SHP77 treated with DMSO at 0.1 percent for 48 hours (cell line): Measurements from ENCODE around the gene DHRS1.

Experiments used
- DNase-seq: peaks from one replicate; lab custom pipeline; 2025; lab: John Stamatoyannopoulos, UW

Gene DHRS1

DNA sequence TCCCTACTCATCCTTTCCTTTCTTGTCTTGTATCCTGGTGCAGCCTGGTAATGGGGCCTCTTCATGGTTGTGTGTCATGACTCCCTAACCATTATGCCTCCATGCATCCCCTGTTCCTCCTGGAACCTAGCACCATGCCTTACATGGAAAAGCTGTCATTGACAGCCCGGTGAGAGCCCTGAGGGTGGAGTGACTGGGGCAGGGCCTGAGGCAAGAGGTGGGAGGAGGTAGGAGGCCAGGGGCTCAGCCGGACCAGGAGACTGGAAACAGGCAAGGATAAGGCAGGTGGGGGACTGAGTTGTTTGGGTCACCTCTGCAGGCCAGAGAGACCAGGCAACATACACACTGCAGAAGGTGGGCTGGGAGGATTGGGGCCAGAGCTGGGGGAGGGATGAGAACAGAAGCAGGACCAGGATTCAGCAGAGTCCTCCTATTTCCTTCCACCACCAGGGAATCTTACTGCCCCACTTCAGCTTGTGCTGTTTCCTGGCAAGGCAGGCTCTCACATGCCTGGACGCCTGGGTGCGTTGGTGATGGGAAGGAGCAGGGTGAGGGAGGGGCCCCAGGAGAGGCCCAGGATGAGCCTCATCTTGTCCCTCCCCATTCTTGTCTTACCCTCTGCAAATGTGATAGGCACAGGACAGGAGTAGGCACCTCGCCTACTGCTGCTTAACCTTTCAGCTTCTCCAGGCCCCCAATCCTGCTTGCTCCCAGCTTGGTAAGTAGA lies 10.1 kb upstream of the DHRS1 start, which contains the start of gene LTB4R2:
TSS of gene LTB4R2 (plus strand) at position 603 of the 727 bp plus-strand sequence. CDS start 525 bp downstream, outside the sequence.
- no peak for DNase-seq

DNA sequence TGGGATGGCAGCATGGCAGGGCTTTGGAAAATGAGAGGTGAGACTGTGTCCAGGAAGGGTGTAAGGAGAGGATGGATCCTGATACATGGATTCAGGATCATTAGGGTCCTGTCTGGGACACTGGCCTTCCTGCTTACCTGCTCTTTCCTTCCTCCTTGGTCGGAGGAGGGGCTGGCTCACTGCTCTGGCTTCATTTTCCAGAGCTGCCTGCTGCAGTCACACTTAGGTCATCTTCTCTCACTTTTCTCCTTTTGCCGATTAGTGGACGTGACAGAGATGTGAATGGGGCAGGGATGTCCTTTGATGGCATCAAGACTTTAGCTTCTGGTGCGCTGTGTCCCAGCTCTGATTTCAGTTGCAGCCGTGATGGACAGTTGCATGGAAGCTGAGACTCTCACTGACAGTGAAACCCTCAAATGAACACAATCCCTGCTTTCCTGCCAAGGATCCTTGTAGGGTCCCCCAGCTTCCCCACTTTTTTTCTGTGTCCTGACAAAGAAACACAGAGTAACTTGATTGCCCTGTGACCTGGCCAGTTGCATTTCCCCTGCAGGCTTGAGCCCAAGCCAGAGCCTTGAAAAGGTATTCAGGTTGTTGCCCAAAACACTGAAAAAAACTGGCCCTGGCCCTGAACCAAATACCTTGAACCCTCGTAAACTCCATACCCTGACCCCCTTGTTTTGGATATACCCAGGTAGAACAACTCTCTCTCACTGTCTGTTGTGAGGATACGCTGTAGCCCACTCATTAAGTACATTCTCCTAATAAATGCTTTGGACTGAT lies 9.0 kb upstream of the DHRS1 start:
- DNase-seq, result no peak

GRCh38 chr14:24307575-24308341 lies 8.2 kb upstream of the DHRS1 start, which contains the start of gene CIDEB:
CIDEB (minus strand) TSS chr14:24307977; CDS start chr14:24307858, 119 bp downstream.
- DNase-seq, result no peak

DNA sequence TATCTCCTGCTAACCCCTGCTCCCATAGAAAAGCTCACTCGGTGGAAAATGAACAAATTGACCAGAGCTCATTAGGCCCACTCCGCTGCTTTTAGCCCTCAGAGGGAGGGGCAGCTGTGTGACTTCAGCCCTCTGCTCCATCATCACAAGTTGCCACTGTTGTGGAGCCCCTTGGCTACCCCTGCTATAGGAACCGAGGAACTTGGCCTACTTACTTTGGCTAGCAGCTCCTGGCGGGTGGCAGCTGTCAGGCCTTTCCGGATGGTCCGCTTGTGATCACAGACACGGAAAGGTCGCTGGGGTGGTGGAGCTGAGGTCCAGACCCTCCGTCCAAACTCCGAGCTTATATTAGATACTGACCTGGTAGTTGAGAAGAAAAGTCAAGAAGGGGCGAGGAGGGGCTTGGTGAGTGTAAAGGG lies 7.6 kb upstream of the DHRS1 start:
- no peak for DNase-seq

- no peak for DNase-seq
These were observed 4.4 kb upstream of the DHRS1 start for GRCh38 chr14:24304019-24304387.

- no peak for DNase-seq
These were observed 873 bp upstream of the DHRS1 start for GRCh38 chr14:24300326-24300980.

- DNase-seq, result no peak
These were observed 707 bp downstream of the DHRS1 start for GRCh38 chr14:24298892-24299254.

GRCh38 chr14:24297190-24297964 lies 2.2 kb downstream of the DHRS1 start:
- peak; percentile 36 for DNase-seq

GRCh38 chr14:24296341-24297157 lies 3.0 kb downstream of the DHRS1 start:
- DNase-seq, result peak; percentile 22

DNA sequence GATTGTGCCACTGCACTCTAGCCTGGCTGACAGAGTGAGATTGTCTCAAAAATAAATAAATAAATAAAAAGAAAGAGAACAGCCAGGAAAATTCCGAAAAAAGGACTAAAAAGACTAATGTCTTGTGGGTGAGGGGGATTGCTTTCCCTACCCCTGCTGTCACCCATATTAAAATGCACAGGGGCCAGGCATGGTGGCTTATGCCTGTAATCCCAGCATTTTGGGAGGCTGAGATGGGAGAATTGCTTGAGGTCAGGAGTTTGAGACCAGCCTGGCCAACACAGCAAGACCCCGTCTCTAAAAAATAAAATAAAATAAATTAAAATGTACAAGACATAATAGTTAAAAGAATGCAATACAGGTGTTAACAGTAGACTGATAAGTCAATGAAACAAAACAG lies 6.1 kb downstream of the DHRS1 start:
- DNase-seq, result no peak

DNA sequence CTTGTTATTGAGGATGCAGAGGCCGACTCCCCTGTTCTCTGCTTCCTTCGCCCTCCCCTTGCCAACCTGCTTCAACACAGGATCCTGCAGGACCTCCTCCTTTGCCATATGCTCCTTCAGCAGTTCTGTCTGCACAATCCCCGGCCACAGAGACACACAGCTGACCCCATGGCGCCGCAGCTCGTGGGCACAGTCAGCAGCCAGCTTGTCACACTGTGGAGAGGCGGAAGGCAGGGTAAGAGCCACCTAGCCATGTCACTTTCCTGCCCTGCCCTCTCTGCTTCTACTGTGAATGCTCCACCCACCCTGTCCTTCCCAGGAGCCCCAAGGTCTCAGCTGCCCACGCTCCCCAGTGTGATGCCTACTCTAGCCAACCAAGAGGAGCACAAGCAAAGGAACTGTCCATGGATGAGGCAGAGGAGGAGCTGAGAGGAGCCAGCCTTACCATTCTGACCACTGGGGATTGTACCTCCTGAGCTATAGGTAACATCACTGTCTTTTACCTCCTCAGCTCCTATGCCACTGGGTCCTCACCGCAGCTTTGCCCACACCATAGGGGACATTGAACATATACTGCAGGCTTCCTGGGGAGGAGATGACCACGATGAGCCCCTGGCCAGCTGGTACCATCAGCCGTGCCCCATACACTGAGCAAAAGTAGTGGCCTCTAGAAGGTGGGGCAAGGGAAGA lies 7.3 kb downstream of the DHRS1 start:
- DNase-seq, result no peak

DNA sequence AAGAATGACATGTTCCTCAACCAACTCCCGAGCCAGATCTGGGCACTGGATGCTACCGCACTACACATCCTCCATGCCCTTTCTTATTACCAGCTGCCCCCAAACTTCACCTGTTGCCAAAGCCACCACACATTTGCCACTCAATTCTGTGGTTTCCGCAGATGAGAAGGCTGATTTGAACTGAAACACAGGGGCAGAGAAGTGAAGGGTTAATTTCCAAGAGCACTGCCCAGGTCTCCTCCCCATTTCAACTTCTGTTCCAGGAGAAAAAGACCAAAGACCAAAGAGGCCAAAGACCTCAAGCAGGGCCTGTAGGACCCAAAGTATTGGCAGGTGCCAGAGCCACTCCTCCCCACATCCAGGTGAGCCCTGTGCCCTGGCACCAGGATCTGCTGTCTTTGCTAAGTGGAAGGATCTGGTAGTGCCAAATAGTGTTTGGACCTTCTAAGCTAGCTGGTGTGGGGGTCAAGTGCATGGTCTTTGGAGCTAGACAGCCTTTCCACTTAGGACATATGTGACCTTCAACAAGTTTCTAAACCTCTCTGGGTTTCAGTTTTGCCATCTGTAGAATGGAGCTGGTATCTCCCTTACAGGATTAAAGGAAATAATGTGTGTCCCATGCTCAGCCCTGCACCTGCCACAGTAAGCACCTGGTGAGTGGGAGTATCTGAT lies 8.0 kb downstream of the DHRS1 start:
- no peak for DNase-seq

DNA sequence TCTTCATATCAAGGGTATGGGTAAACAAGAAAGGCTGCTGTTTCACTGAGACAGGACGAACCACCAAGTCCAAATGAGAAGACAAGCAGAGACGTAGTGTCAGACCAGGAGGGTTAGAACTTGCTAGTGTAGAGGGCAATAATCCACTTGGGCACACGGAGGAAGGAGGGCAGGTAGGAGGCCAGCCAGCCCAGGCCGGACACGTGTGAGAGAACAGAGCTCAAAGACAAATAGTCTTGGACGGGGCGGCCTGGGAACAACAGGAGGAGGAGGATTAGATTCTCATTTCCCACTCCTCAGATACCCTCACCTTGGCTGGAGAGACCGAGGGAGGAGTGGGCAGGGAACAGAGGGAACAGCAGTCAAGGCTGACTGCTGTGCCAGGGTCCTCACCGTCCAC lies 8.8 kb downstream of the DHRS1 start:
- DNase-seq, result no peak

DNA sequence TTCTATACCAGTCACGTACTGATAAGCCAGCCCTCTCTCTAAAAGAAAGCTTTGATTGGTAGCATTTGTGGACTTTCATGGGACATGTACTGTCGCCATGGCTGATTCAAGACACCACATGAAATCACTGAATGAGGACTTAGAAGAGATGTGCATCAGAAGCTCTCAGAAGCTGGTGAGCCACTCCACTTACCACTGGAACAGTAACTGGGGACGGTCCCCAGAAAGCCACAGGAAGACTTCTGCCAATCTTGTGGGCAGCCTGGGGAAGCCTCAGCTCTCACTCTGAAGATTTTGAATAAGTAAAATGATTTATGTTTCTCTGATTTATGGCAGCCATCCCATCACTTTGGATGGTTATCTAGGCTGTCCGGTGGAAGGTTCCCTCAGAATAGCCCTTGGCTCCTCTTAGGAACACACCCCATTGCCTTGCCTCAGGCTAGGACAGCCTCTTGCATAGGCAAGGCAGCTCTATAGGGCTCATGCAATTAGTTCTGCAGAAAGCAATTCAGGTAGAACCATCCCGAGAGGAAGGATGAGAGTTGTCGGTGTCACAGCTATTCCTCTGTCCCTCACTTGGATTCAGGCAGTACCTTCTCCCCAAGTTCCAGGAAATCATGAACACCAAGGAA lies 9.8 kb downstream of the DHRS1 start:
- DNase-seq, result no peak

DNA sequence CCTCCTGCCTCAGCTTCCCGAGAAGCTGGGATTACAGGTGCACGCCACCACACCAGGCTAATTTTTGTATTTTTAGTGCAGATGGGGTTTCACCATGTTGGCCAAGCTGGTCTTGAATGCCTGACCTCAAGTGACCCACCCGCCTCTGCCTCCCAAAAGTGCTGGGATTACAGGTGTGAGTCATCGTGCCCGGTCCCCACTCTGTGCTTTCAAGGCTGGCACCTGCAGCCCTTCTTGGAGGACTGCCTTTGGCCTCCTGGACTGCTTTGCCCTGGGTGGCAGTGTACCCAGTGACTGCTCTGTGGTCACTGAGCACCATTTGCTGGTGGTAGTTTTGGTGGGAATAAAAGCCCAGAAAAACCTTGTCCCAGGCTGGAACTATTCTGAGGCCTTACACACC lies 12.6 kb downstream of the DHRS1 start:
- no peak for DNase-seq

DNA sequence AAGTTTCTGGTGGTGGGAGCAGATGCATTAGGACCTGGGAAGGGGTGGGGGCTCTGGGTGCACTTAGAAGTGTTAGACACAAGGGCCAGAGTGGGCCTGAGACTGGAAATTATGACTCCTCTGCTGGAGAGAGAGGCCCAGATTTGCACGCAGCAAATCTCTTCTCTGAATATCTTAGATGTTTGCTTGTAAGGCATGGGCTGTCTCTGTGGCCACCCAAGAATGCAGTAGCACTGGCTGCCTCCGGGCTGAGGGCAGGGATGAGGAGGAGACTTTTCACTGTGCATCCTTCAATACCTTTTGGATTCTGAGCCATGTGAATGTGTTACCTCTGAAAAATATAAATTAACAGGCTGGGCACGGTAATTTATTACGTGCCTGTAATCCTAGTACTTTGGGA lies 14.2 kb downstream of the DHRS1 start:
- no peak for DNase-seq

- no peak for DNase-seq
These were observed 15.0 kb downstream of the DHRS1 start for GRCh38 chr14:24284501-24285035.

DNA sequence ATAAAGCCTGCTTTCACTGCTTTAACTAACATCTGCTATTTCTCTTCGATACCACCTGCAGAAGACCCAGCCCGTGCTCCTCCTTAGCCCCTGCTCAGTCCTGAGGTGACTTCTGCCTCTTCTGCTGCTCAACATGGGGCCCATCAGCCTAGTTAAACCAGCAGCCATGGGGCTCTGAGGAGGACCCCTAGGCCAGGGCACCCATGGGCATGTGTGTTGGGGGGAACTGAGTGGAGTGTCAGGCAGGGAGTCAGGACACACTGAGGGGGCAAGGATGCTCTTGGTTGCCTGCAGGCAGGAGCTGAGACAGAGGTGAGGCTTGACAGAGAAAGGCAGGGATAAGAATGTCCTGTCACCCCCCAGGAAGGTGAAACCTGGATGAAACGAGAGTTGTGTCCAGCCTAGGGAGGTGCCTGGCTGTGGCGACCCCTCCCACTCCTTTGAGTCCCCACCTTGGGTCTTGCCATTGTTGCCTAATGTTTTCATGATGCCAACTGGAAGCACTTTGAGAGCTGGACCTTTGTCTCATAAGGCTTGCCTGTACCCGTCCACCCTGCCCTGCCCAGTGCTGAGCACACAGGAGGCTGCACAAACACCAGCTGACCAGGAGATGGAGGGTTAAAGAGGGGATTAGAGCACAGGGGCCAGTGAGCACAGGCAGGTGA lies 15.7 kb downstream of the DHRS1 start:
- no peak for DNase-seq
